ENCODE results near the gene PAM.

DNA sequence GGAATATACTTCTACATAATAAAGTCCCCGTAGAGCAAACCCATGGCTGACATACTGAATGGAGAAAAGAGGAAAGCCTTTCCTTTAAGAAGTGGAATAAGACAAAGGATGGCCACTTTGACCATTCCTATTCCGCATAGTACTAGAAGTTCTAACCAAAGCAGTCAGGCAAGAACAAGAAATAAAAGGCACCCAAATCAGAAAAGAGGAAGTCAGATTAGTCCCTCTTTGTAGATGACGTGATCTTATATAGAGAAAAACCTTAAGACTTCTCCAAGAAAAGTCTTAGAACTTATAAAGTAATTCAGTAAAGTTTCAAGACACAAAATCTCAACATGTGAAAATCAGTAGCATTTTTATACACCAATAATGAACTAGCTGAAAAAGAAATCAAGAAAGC lies 231.0 kb downstream of the PAM start:
- TF ChIP-seq TAF1 (IDR thresholded peaks at IDR 0.05; ENCODE audit: borderline replicate concordance, low read depth, low read length) (no peak), POLR2AphosphoS5 (IDR thresholded peaks at IDR 0.05; ENCODE audit: low read depth, low read length) (no peak), POLR2A (IDR thresholded peaks at IDR 0.05; ENCODE audit: low read depth, low read length) (no peak)

All from GM12892 (cell line).